ENCODE results near the gene MYT1. TPM values are rescaled to one million over a fixed set of nuclear protein-coding genes. Genes with fewer than 3 reads are reported as not detected.

MYT1 gene
- total and polyA plus RNA-seq, 3 donors from 2014 or later, result 1.7 to 22.2 (median 2.9) TPM

GRCh38 chr20:64181391-64181790 is 17.1 kb downstream of the MYT1 start:
- no peaks in the 10 kb centered on the region for H3K9me3 ChIP-seq
- no peak overlapping the region for H3K4me3 ChIP-seq
- no peaks in the 10 kb centered on the region for H3K27me3 ChIP-seq
- H3K36me3 ChIP-seq (ENCODE audit: low read depth, missing control alignments), result no peaks in the 10 kb centered on the region
- intact Hi-C loops (cut with DNase I; ENCODE audit: low total_unique reads), result no loop called here
- no peak overlapping the region for H3K27ac ChIP-seq
- 83% methylated on average over 5 of the region's 5 CpGs for WGBS, 2 donors
- H3K4me1 ChIP-seq, result no peaks in the 10 kb centered on the region
- DNase-seq, result no peak
- TF ChIP-seq CTCF (IDR thresholded peaks at IDR 0.05) (no peak), POLR2A (IDR thresholded peaks at IDR 0.05) (no peak)

- Histone ChIP-seq H3K27me3 (no peaks in the 10 kb centered on the region), H3K36me3 (ENCODE audit: low read depth, missing control alignments) (no peaks in the 10 kb centered on the region), H3K9me3 (no peaks in the 10 kb centered on the region), H3K27ac (no peak overlapping the region), H3K4me3 (no peak overlapping the region), H3K4me1 (no peaks in the 10 kb centered on the region)
- 86 to 90% methylated on average over 7 to 16 of the region's 16 CpGs for WGBS, 2 donors
- intact Hi-C loops (cut with DNase I; ENCODE audit: low total_unique reads), result no loop called here
- TF ChIP-seq POLR2A (IDR thresholded peaks at IDR 0.05) (no peak), CTCF (IDR thresholded peaks at IDR 0.05) (no peak)
- no peak for DNase-seq
Observed at GRCh38 chr20:64182146-64182865, 18.1 kb downstream of the MYT1 start.

- Histone ChIP-seq H3K27ac (no peak overlapping the region), H3K4me3 (no peak overlapping the region), H3K27me3 (no peaks in the 10 kb centered on the region), H3K4me1 (no peaks in the 10 kb centered on the region), H3K36me3 (ENCODE audit: low read depth, missing control alignments) (no peaks in the 10 kb centered on the region), H3K9me3 (no peaks in the 10 kb centered on the region)
- WGBS, 2 donors, result 88 to 97% methylated on average over 2 of the region's 2 CpGs
- DNase-seq, result no peak
- intact Hi-C loops (cut with DNase I; ENCODE audit: low total_unique reads), result no loop called here
- TF ChIP-seq CTCF (IDR thresholded peaks at IDR 0.05), result no peak
- TF ChIP-seq POLR2A (IDR thresholded peaks at IDR 0.05), result no peak
Observed at GRCh38 chr20:64183313-64183712, 19.1 kb downstream of the MYT1 start.

GRCh38 chr20:64184795-64185194 is 20.5 kb downstream of the MYT1 start:
- Histone ChIP-seq H3K36me3 (ENCODE audit: low read depth, missing control alignments) (no peaks in the 10 kb centered on the region), H3K27me3 (no peaks in the 10 kb centered on the region), H3K4me3 (no peak overlapping the region), H3K4me1 (no peaks in the 10 kb centered on the region), H3K9me3 (no peaks in the 10 kb centered on the region), H3K27ac (no peak overlapping the region)
- intact Hi-C loops (cut with DNase I; ENCODE audit: low total_unique reads), result no loop called here
- no peak for DNase-seq
- 85 to 89% methylated on average over 12 of the region's 12 CpGs for WGBS, 2 donors
- no peak for TF ChIP-seq POLR2A (IDR thresholded peaks at IDR 0.05)
- TF ChIP-seq CTCF (IDR thresholded peaks at IDR 0.05), result no peak
